Stimulated activated CD4-positive, alpha-beta T cell treated with anti-CD3 and anti-CD28 coated beads, TNF-alpha, amount 100 ng/mL, for 4 hours (primary cell): ENCODE measurements around the gene TRIM43B.
"Not testable (repeated sequence)": the region's sequence is repeated elsewhere in the genome, so short reads cannot be mapped to it uniquely, and the experiment has no call there.

ENCODE experiments used
- DNase-seq, 3 experiments: peaks; one replicate each; pipeline ENCODE4 v3.0.0-alpha.2; 2020; ENCODE audit warnings: low read depth in 3 of 3

TRIM43B gene

DNA sequence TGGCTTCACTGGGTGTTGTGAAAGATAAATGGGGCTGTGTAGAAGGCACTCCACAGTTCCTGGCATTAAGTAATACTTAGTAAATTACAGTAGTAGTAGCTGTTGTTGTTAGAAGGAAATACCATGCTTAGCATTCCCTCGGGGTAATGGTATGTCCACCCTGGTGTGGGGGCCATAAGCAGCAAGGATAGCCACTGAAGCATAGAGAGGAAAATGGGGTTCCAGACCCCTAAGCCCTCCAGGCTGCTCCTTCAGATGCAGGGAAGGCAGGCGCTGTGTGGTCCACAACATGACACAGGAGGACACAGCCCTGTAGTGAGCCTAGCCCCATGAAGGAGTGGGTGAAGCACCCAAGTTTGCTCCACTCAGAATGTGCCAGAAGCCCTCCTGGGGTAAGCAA lies 50.6 kb downstream of the TRIM43B start:
- not testable (repeated sequence) for DNase-seq

DNA sequence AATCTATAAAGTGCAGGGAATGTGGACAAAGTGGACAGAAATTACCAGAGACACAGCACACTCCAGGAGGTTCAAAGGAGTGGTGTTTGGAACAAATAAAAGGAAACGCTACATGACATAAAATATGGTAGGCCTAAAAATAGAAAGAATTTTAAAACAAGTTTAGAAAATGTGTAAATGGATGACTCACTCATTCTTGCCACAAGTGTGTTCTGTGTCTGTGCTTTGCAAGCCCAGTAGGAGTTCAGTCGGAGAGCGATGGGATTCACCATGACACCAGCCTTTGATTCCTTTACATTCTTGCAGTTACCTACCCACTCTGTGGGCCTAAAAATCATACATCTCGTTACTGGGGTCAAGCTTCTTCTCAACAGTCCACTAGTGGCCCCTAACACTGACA lies 51.2 kb downstream of the TRIM43B start:
- DNase-seq = not testable (repeated sequence)

DNA sequence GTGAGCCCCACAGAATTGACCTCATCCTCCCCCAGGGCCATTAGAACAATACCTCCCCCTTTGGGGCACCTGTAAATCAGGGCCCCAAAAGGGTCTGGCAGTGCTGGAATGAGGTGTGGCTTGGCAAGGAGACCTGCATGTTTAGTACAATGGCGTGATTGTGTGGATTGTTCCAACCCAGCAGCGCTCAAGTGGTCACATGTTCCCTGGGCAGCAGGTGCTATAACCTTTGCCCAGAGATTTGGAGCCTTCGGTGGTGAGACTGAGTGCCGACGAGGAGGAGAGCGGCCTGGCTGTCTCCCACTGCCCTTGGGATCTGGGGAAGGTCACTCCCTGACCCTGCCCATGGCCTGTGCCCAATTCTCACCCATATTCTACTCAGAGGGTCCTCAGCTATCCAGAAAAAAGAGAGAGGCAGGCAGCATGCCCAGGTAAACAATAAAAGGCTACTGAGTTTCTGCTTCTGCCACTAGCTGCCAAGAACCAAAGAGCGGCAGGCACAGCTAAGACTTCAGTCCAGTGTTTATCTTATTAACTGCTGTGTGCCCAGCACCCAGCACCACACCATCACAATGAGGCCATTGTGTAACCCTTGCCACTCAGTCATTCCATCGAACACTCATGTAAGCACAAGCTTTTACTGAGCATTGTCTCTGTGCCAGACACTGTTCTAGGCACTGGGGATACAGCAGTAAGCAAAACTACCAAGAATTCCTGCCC lies 54.6 kb downstream of the TRIM43B start:
- not testable (repeated sequence) for DNase-seq

DNA sequence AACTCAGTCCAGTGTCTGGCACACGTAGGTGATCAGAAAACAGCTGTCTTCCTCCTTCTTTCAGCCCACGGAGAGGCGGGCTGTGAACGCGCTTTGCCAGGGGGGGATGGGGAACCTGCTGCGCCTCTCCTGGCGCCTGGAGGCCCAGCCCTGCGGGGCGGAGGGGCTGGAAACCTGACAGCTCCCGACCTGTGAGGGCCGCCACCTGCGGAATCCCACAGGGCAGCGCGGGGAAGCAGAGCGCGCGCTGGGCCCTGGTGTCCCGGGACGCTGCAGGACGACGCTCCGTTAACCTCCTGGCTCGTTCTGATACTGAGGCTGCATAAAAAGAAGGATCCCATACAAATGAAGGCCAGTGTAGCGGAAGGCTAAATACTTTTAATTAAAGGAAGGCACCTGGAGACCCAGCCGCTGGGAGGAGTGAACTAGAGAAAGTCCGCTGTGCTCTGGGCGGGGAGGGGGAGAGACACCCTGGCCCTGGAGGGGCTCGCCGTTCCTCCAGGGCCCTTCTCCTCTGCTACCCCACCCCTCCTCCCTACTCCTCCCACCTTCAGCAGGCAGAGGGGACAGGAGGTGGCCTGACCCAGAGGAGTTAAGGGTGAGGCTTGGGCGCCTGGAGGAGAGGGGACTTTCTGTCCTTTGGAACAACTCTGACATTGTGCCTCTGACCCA lies 57.2 kb downstream of the TRIM43B start:
- not testable (repeated sequence) for DNase-seq
